ENCODE results near the gene METTL6.

GRCh38 chr3:15367059-15367458, 60.3 kb downstream of the METTL6 start:
- TF ChIP-seq CTCF (IDR thresholded peaks at IDR 0.05) (no peak), POLR2A (IDR thresholded peaks at IDR 0.05) (no peak)

All from heart left ventricle (tissue), 13 donors.